ENCODE data around the gene EEFSEC. TPM values are rescaled to one million over a fixed set of nuclear protein-coding genes. Genes with fewer than 3 reads are reported as not detected.

Gene EEFSEC
- total RNA-seq, 1 donor from 2014 or later: 0.92 TPM

GRCh38 chr3:128435561-128435960, 282.3 kb downstream of the EEFSEC start:
- no peaks in the 10 kb centered on the region for H4K20me1 ChIP-seq (ENCODE audit: low read depth)
- Mint-ChIP-seq H3K27ac (no peak overlapping the region), H3K36me3 (no peaks in the 10 kb centered on the region), H3K9me3 (no peaks in the 10 kb centered on the region), H3K4me3 (no peak overlapping the region), H3K27me3 (ENCODE audit: insufficient read depth, low read depth) (peaks cover 34% of the 10 kb centered on the region), H3K4me1 (peaks cover 19% of the 10 kb centered on the region)
- peaks cover 14% of the 10 kb centered on the region for H3F3A ChIP-seq (ENCODE audit: low read depth)
- no peak overlapping the region for H3K4me3 ChIP-seq
- H3K79me2 ChIP-seq (ENCODE audit: low read depth): no peaks in the 10 kb centered on the region
- no peak overlapping the region for H3K4me2 ChIP-seq
- H3K9me3 ChIP-seq (ENCODE audit: low read depth): no peaks in the 10 kb centered on the region
- TF ChIP-seq CTCF (IDR thresholded peaks at IDR 0.05) (no peak), EZH2phosphoT487 (IDR thresholded peaks at IDR 0.05) (no peak), EZH2 (IDR thresholded peaks at IDR 0.05) (no peak)
- no peak overlapping the region for H2AFZ ChIP-seq (replicated peaks)
- H3K36me3 ChIP-seq: no peaks in the 10 kb centered on the region
- no peak for DNase-seq (ENCODE audit: low spot score)
- H3K4me1 ChIP-seq: peaks cover 17% of the 10 kb centered on the region
- H3K9ac ChIP-seq: no peak overlapping the region
- H3K27me3 ChIP-seq: peaks cover 47% of the 10 kb centered on the region
- no peak overlapping the region for H3K27ac ChIP-seq

- no peak for TF ChIP-seq EZH2phosphoT487 (IDR thresholded peaks at IDR 0.05)
- Histone ChIP-seq H3K4me1 (peaks cover 17% of the 10 kb centered on the region), H3K4me2 (no peak overlapping the region), H3K27me3 (peaks cover 40% of the 10 kb centered on the region), H4K20me1 (ENCODE audit: low read depth) (no peaks in the 10 kb centered on the region), H3K79me2 (ENCODE audit: low read depth) (no peaks in the 10 kb centered on the region), H3K27ac (no peak overlapping the region), H3F3A (ENCODE audit: low read depth) (peaks cover 14% of the 10 kb centered on the region), H2AFZ (replicated peaks) (no peak overlapping the region), H3K36me3 (no peaks in the 10 kb centered on the region), H3K4me3 (no peak overlapping the region), H3K9ac (no peak overlapping the region), H3K9me3 (ENCODE audit: low read depth) (no peaks in the 10 kb centered on the region)
- no peak for DNase-seq (ENCODE audit: low spot score)
- Mint-ChIP-seq H3K4me3 (no peak overlapping the region), H3K27me3 (ENCODE audit: insufficient read depth, low read depth) (peaks cover 28% of the 10 kb centered on the region), H3K4me1 (peaks cover 15% of the 10 kb centered on the region), H3K27ac (no peak overlapping the region), H3K36me3 (no peaks in the 10 kb centered on the region), H3K9me3 (no peaks in the 10 kb centered on the region)
These were observed 282.9 kb downstream of the EEFSEC start for GRCh38 chr3:128436214-128436613.

GRCh38 chr3:128438488-128439072, 285.3 kb downstream of the EEFSEC start:
- Mint-ChIP-seq H3K36me3 (no peaks in the 10 kb centered on the region), H3K4me3 (no peak overlapping the region), H3K9me3 (no peaks in the 10 kb centered on the region), H3K4me1 (peaks cover 2% of the 10 kb centered on the region), H3K27me3 (ENCODE audit: insufficient read depth, low read depth) (peaks cover 12% of the 10 kb centered on the region), H3K27ac (no peak overlapping the region)
- Histone ChIP-seq H3K4me2 (no peak overlapping the region), H3K27me3 (peaks cover 20% of the 10 kb centered on the region), H3K4me1 (peaks cover 9% of the 10 kb centered on the region), H4K20me1 (ENCODE audit: low read depth) (no peaks in the 10 kb centered on the region), H3K36me3 (no peaks in the 10 kb centered on the region), H3K4me3 (no peak overlapping the region), H3K9me3 (ENCODE audit: low read depth) (no peaks in the 10 kb centered on the region), H3K79me2 (ENCODE audit: low read depth) (no peaks in the 10 kb centered on the region), H3F3A (ENCODE audit: low read depth) (peaks cover 5% of the 10 kb centered on the region), H3K9ac (no peak overlapping the region), H3K27ac (no peak overlapping the region), H2AFZ (replicated peaks) (no peak overlapping the region)
- DNase-seq (ENCODE audit: low spot score): peak; percentile 48
- no peak for TF ChIP-seq EZH2phosphoT487 (IDR thresholded peaks at IDR 0.05)
- TF ChIP-seq EZH2 (IDR thresholded peaks at IDR 0.05): no peak
- peak; percentile 70 for TF ChIP-seq CTCF (IDR thresholded peaks at IDR 0.05)

- peaks cover 7% of the 10 kb centered on the region for H3K27me3 Mint-ChIP-seq (ENCODE audit: insufficient read depth, low read depth)
- no peak overlapping the region for H2AFZ ChIP-seq (replicated peaks)
- H3K9me3 Mint-ChIP-seq: no peaks in the 10 kb centered on the region
These were observed 285.9 kb downstream of the EEFSEC start for GRCh38 chr3:128439226-128439625.

More at GRCh38 chr3:128439226-128439625, 285.9 kb downstream of the EEFSEC start:
- Mint-ChIP-seq H3K4me1 (no peaks in the 10 kb centered on the region), H3K36me3 (no peaks in the 10 kb centered on the region), H3K4me3 (no peak overlapping the region), H3K27ac (no peak overlapping the region)
- TF ChIP-seq CTCF (IDR thresholded peaks at IDR 0.05) (no peak), EZH2phosphoT487 (IDR thresholded peaks at IDR 0.05) (no peak), EZH2 (IDR thresholded peaks at IDR 0.05) (no peak)
- no peaks in the 10 kb centered on the region for H3F3A ChIP-seq (ENCODE audit: low read depth)
- no peak overlapping the region for H3K9ac ChIP-seq
- no peak overlapping the region for H3K27ac ChIP-seq
- peaks cover 18% of the 10 kb centered on the region for H3K27me3 ChIP-seq
- no peaks in the 10 kb centered on the region for H3K9me3 ChIP-seq (ENCODE audit: low read depth)
- H3K4me3 ChIP-seq: no peak overlapping the region
- H4K20me1 ChIP-seq (ENCODE audit: low read depth): no peaks in the 10 kb centered on the region
- no peak overlapping the region for H3K4me2 ChIP-seq
- no peak for DNase-seq (ENCODE audit: low spot score)
- H3K36me3 ChIP-seq: no peaks in the 10 kb centered on the region
- no peaks in the 10 kb centered on the region for H3K79me2 ChIP-seq (ENCODE audit: low read depth)
- peaks cover 5% of the 10 kb centered on the region for H3K4me1 ChIP-seq
